Activated T-cell treated with anti-CD3 and anti-CD28 coated beads, Interleukin-2, amount 50 U/mL, for 4 hours (primary cell): ENCODE results near the gene HDAC10. TPM values are rescaled to one million over a fixed set of nuclear protein-coding genes. Genes with fewer than 3 reads are reported as not detected.

ENCODE experiments used
- ATAC-seq, 2 donors: fragments of 200-7000 bp; cut with Tn5 transposase; one replicate each; pipeline ENCODE4 v1.10.0; 2021
- DNase-seq: peaks from one replicate; pipeline ENCODE4 v3.0.0-alpha.2; 2020
- H3K27me3 Mint-ChIP-seq: one replicate; pipeline ENCODE4 v1.8.0; 2021; ENCODE audit warnings: low read depth, mixed read lengths
- H3K36me3 Mint-ChIP-seq: one replicate; pipeline ENCODE4 v1.8.0; 2022; ENCODE audit warnings: mixed read lengths; ENCODE audit not compliant: insufficient read depth
- H3K4me1 Mint-ChIP-seq: one replicate; pipeline ENCODE4 v1.8.0; 2021; ENCODE audit warnings: low read depth, mixed read lengths
- H3K4me3 Mint-ChIP-seq: one replicate; pipeline ENCODE4 v1.8.0; 2021; ENCODE audit warnings: mild to moderate bottlenecking, moderate library complexity, mixed read lengths
- H3K9me3 Mint-ChIP-seq: one replicate; pipeline ENCODE4 v1.8.0; 2021; ENCODE audit warnings: mixed read lengths
- total RNA-seq, 3 donors: library from RNA; stranded (reverse); gene quantifications; one replicate each; pipeline ENCODE4 v1.2.1, GENCODE V29; 2021

HDAC10 gene
- total RNA-seq, 3 donors from 2014 or later = 45.1 to 50.6 (median 48.2) TPM

DNA sequence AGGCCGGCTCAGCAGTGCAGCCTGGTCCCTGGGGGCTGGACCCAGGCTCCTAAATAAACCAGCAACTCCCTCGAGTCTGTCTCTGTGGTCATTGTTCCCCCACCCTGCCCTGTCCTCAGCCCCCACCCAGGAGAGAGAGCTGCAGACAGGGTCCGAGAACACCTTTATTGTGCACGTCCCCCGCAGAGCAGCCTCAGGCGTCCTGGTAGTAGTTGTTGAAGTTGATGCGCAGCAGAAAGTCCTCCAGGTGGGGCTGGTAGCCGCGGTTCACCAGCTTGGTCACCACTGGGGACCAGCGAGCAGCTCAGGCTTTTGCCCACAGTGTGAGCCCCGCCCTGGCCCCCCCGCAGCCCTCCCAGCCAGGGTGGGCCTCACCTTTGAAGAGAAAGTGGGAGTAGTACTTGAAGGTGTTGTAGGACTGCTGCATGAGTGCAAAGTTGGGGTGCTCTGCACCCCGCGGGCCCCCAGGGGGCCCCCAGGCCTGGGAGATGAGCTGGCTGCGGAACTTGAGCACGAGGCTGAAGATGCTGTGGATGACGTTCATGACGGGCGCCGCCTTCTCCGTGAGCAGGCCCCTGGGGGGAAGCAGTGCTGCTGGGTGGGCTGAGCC lies 33.4 kb downstream of the HDAC10 start:
- no peaks in the 10 kb centered on the region for H3K27me3 Mint-ChIP-seq
- DNase-seq (no peak), ATAC-seq (no peak)
- peaks cover 7% of the 10 kb centered on the region for H3K4me1 Mint-ChIP-seq
- no peaks in the 10 kb centered on the region for H3K9me3 Mint-ChIP-seq
- H3K4me3 Mint-ChIP-seq = no peak overlapping the region
- peaks cover 23% of the 10 kb centered on the region for H3K36me3 Mint-ChIP-seq

DNA sequence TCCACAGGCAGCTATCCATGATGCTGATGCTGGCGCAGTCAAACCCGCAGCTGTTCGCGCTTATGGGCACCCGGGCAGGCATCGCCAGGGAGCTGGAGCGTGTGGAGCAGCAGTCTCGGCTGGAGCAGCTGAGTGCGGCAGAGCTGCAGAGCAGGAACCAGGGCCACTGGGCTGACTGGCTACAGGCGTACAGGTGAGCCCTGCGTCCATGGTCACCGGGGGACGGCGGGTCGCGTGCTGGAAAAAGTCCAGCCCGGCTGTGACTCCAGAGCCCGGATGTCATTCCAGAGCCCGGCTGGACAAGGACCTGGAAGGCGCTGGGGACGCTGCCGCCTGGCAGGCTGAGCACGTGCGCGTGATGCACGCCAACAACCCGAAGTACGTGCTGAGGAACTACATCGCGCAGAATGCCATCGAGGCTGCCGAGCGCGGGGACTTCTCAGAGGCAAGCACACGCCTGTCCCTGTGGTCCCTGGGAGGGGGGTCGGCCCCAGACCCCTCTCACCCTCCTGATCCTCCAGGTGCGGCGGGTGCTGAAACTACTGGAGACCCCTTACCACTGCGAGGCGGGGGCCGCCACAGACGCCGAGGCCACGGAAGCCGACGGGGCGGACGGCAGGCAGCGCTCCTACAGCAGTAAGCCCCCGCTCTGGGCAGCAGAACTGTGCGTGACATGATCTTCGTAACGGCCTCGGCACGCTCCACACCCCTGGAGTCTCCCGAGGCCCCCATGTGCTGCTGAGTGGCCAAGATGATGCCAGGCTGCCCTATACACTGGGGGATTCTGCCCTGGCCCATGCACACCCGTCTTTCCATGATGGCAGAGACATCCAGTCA lies 34.2 kb downstream of the HDAC10 start:
- ATAC-seq = peak in 1 of 2 donors; percentile 16

DNA sequence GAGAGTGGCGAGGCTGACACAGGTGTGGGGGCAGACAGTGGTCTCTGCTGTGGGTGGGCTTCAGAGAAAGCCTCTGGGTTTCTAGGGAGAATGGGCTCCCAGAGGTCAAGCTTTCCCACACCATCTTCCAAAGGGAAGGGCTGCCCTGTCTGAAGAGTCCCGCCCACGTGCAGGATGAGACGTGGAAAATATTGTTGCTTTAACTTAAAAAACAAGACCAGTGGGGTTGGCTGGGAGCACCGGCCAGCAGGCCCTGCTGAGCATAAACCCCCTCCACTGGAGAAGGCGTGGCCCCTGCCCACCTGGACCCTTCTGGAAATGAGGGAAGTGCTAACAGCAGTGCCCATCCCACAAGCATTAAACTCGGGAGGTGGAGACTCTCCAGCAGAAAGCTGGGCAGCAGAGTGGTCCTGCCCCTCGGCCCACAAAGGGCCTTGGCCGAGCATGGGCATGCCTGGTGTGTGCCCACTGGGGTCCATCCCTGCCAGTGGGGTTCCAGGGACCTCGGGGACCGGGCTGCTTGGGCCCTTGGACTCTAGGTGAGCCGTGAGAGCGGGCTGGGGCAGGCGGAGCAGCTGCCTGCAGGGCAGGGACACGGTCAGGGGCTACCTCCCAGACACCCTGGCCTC lies 34.9 kb downstream of the HDAC10 start:
- peaks cover 27% of the 10 kb centered on the region for H3K36me3 Mint-ChIP-seq
- H3K4me3 Mint-ChIP-seq = no peak overlapping the region
- H3K27me3 Mint-ChIP-seq = no peaks in the 10 kb centered on the region
- peaks cover 11% of the 10 kb centered on the region for H3K4me1 Mint-ChIP-seq
- ATAC-seq (no peak), DNase-seq (no peak)
- no peaks in the 10 kb centered on the region for H3K9me3 Mint-ChIP-seq

More for the DNA sequence above, 34.2 kb downstream of the HDAC10 start:
- no peak for DNase-seq
- H3K36me3 Mint-ChIP-seq = peaks cover 25% of the 10 kb centered on the region
- no peak overlapping the region for H3K4me3 Mint-ChIP-seq
- no peaks in the 10 kb centered on the region for H3K27me3 Mint-ChIP-seq
- no peaks in the 10 kb centered on the region for H3K9me3 Mint-ChIP-seq
- H3K4me1 Mint-ChIP-seq = peaks cover 10% of the 10 kb centered on the region

DNA sequence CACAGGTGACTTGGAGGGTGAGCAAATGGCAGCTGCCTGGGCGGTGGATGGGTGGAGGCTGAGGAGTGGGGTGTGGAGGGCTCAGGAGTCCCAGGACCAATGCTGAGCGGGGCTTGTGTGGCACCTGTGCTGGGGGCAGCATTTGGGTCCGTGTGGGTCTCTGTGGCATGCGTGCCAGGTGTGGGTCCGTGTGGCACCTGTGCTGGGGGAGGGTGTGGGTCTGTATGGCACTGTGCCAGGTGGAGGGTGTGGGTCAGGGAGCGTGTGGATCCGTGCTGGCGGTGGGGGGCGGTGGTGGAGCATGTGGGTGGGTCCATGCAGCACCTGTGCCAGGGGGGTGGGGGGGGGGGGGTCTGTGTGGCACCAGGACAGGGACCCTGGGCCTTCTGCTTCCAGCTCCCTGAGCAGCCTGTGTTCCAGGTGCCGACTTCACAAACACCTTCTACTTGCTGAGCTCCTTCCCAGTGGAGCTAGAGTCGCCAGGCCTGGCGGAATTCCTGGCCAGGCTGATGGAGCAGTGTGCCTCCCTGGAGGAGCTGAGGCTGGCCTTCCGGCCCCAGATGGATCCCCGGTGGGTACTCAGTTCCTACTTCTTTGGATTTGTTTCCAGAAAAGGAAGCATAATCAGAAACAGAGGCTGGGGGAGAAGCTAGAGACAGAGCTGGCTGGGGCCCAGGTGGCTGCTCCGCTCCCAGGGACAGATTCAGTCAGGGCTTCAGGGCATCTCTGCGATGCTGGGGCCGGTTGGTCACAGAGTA lies 35.6 kb downstream of the HDAC10 start:
- peaks cover 28% of the 10 kb centered on the region for H3K36me3 Mint-ChIP-seq
- no peak overlapping the region for H3K4me3 Mint-ChIP-seq
- ATAC-seq = no peak

DNA sequence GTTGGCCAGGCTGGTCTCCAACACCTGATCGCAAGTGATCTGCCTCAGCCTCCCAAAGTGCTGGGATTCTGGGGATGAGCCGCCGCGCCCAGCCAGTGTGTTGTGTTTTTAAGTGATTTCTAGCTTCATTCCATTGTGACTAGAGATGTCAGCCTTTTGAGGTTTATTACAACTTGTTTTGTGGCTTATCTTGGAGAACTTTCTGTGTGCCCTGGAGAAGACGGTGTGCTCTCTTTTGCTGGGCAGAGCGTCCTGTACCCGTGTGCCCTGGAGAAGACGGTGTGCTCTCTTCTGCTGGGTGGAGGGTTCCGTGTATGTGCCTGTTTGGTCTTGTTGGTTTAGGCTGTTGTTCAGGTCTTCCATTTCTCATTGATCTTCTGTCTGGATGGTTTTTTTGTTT lies 37.8 kb downstream of the HDAC10 start:
- Mint-ChIP-seq H3K4me3 (no peak overlapping the region), H3K9me3 (no peaks in the 10 kb centered on the region), H3K27me3 (no peaks in the 10 kb centered on the region), H3K36me3 (peaks cover 32% of the 10 kb centered on the region), H3K4me1 (peaks cover 16% of the 10 kb centered on the region)
- DNase-seq (no peak), ATAC-seq (no peak)

More for the DNA sequence above, 35.6 kb downstream of the HDAC10 start:
- peaks cover 12% of the 10 kb centered on the region for H3K4me1 Mint-ChIP-seq
- DNase-seq = no peak
- no peaks in the 10 kb centered on the region for H3K9me3 Mint-ChIP-seq
- no peaks in the 10 kb centered on the region for H3K27me3 Mint-ChIP-seq

DNA sequence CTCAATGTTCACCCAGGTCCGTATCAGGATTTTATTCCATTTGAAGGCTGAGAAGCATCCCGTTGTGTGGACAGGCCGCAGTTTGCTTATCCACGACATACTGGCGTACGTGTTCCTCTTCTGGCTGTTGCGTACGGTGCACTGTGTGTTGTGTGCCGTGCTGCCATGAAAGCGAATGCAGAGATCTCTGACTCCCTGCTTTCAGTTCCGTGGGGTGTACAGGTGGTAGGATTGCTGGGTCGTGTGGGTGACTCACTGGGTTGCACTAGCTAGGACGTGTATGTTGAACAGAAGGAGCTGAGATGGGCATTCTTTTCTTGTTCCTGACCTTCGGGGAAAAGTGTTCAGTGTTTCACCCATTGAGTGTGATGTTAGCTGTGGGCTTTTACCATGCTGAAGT lies 39.9 kb downstream of the HDAC10 start:
- Mint-ChIP-seq H3K36me3 (peaks cover 28% of the 10 kb centered on the region), H3K4me1 (peaks cover 16% of the 10 kb centered on the region), H3K27me3 (no peaks in the 10 kb centered on the region), H3K4me3 (no peak overlapping the region), H3K9me3 (no peaks in the 10 kb centered on the region)
- ATAC-seq = no peak
- DNase-seq = no peak

DNA sequence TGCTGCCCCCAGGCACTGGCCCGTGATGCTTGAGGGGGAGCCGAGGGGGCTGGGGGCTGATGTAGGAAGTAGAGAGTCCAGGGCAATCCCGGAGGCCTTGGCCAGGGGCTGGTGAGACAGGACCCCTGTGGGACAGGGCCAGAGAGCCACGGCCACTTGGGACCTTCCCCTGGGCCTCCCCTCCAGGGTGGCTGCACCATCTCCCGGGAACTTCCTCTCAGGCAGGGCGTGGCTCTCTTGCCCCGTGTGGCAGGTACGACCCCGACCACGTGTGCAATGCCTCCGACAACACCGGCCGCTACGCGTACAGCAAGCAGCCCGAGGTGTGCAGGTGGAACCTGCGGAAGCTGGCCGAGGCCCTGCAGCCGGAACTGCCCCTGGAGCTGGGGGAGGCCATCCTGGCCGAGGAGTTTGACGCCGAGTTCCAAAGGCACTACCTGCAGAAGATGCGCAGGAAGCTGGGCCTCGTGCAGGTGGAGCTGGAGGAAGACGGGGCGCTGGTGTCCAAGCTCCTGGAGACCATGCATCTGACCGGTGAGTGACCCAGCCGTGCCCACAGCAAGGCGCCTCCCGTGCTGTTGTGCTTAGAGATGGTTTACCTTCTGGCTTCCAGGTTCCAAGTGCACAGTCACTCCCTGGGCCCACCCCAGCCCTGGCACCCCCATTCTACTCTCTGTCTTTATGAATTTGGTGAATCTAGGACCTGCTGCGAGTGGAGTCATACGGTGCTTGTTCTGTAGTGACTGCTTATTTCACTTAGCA lies 40.5 kb downstream of the HDAC10 start:
- DNase-seq = no peak
- peaks cover 16% of the 10 kb centered on the region for H3K4me1 Mint-ChIP-seq
- no peak overlapping the region for H3K4me3 Mint-ChIP-seq
- ATAC-seq = no peak
- H3K36me3 Mint-ChIP-seq = peaks cover 23% of the 10 kb centered on the region
- H3K27me3 Mint-ChIP-seq = no peaks in the 10 kb centered on the region
- no peaks in the 10 kb centered on the region for H3K9me3 Mint-ChIP-seq

DNA sequence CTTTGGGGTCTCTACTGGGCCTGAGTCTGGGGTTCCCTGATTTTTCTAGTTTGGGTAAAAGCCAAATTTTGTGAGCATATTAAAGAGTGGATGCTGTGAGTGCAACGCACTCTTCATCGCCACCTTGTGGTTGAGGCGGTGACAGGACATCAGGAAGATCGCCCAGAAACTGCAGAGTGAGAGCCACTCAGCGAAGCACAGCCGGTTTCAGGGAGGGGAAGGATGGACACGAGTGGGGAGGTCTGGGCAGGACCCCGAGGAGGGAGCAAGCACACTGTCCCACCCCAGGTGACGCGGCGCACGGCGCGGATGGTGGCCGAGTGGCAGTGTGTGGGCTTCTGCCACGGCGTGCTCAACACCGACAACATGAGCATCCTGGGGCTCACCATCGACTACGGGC lies 41.2 kb downstream of the HDAC10 start:
- Mint-ChIP-seq H3K4me3 (no peak overlapping the region), H3K27me3 (no peaks in the 10 kb centered on the region), H3K36me3 (peaks cover 25% of the 10 kb centered on the region), H3K9me3 (no peaks in the 10 kb centered on the region), H3K4me1 (peaks cover 18% of the 10 kb centered on the region)
- ATAC-seq (peak; percentile 73), DNase-seq (peak; percentile 65)

DNA sequence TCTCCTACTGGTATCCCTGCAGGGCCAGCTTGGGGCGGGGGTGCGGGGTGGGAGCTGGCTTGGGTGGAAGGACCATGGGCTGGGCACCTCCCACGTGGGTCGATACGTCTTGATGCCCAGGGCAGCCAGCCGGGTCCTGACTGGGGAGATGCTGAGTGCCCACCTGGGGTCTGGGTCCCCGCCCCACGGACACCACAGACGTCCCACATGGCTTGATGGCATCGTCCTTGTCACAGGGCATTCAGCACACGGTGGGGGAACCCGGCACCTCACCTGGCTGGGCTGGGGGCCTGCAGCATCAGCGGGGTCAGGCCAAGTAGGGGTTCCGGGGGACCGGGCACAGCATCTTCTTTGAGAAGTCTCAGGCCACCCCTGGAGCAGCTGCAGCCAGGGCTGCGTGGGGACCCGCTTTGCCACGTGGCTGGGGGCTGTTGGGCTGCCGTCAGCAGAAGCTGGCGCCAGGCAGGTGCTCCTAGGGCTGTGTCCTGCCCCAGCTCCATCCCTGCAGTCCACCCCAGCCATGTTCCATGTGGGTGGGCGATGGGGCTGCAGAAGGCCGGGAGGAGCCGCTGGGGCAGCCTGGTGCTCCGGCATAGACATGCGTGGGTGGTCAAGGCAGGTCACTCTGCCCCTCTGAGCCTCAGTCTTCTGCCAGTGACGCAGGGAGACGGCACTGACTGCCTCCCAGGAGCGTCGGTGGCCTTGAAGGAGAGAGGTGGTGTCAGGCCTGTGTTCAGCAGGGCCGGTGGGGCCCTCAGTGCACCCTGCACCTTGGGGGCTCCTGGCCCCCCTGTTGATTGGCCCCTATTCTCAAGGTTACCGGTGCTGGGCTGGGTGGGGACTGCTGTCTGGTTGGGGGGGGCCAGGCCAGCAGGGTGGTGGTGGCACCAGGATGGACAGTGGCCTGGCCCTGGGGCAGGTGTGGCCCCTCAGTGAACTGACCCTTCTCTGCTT lies 41.8 kb downstream of the HDAC10 start:
- H3K36me3 Mint-ChIP-seq = peaks cover 24% of the 10 kb centered on the region
- no peaks in the 10 kb centered on the region for H3K27me3 Mint-ChIP-seq
- no peak overlapping the region for H3K4me3 Mint-ChIP-seq
- DNase-seq (no peak), ATAC-seq (peak; percentile 10 to 35)
- no peaks in the 10 kb centered on the region for H3K9me3 Mint-ChIP-seq
- H3K4me1 Mint-ChIP-seq = peaks cover 18% of the 10 kb centered on the region

DNA sequence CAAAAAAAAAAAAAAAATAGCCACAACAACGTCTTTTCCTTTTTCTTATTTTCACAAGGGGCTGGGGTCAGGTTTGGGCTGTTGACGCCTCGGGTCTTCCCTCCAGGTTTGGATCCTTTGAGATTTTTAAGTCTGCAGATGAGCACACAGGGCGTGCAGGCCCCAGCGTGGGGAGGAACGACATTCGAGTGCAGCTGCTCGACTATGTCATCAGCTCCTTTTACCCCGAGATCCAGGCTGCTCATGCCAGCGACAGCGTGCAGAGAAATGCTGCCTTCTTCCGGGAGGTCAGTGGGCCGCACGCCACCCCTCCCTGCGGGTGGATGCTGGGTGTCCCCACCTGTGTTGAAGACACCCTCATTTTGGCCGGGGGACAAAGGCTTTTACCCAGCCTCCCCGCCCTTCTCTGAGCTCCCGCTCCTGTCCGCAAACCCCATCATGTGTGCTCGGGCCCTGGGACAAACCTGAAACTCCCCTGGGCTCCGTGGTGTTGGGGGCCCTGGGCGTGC lies 42.6 kb downstream of the HDAC10 start:
- Mint-ChIP-seq H3K9me3 (no peaks in the 10 kb centered on the region), H3K4me3 (no peak overlapping the region), H3K27me3 (no peaks in the 10 kb centered on the region), H3K4me1 (peaks cover 20% of the 10 kb centered on the region), H3K36me3 (peaks cover 26% of the 10 kb centered on the region)
- DNase-seq (no peak), ATAC-seq (no peak)

DNA sequence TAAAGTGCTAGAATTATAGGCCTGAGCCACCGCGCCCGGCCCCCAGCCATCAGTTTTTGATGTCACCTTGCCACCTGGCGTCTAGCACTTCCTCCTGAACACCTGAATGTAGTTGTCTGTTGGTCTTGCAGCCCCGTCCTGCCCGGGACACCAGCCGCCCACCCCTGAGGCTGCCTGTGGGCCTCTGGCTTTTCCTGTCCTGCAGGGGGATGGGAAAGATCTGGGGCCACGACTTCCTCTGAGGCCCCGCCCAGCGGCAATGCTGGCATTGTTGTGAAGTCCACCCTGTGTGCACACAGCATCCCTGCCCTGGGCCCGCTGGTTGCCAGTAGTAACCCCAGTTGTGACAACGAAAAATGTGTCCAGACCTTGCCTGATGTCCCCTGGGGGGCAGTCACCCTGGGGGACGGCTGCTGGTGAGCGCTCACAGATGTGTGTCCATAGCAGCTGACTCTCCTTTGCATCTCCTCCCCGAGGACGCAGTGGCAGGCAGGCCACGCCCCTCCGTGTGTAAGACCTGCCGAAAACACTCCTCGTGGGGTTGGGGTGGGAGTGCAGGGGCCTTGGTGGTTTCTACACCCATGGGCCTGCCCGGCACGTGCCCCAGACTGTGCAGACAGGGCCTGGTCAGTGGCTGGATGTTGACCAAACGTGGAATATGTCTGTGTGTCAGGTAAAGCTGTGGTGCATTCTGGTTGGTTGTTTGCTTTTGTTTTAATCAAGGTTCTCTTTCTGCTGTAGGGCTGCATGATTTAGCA lies 43.5 kb downstream of the HDAC10 start:
- no peak overlapping the region for H3K4me3 Mint-ChIP-seq
- H3K9me3 Mint-ChIP-seq = no peaks in the 10 kb centered on the region
- DNase-seq (no peak), ATAC-seq (no peak)
- peaks cover 20% of the 10 kb centered on the region for H3K4me1 Mint-ChIP-seq
- no peaks in the 10 kb centered on the region for H3K27me3 Mint-ChIP-seq
- H3K36me3 Mint-ChIP-seq = peaks cover 26% of the 10 kb centered on the region

DNA sequence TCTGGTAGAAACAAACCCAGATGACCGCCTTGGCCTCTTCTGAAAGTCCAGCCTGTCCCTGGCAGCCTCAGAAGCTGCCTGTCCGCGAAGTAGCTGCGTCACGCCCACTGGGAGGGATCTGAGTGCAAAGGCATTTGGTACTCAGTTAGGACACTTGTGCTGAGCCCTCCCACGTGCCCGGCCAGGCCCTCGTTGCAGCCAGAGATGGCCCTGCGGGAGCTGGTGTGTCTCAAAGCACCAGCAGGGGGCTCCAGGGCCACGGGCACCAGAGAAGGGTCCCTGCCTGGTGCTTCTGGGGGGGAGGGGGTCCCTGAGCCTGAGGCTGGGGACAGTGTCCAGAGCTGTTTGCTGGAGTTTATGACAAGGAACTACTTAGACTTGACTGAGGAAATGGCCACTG lies 44.5 kb downstream of the HDAC10 start:
- no peak overlapping the region for H3K4me3 Mint-ChIP-seq
- no peaks in the 10 kb centered on the region for H3K27me3 Mint-ChIP-seq
- peaks cover 23% of the 10 kb centered on the region for H3K36me3 Mint-ChIP-seq
- ATAC-seq (no peak), DNase-seq (no peak)
- no peaks in the 10 kb centered on the region for H3K9me3 Mint-ChIP-seq
- peaks cover 26% of the 10 kb centered on the region for H3K4me1 Mint-ChIP-seq
